ENCODE results near the gene TRIM3.
A peak's percentile ranks its signal among the peaks of the same experiment; 100 is the strongest.

The TRIM3 gene

GRCh38 chr11:6485661-6486060 is 11.9 kb upstream of the TRIM3 start:
- no peak overlapping the region for H3K4ac ChIP-seq (ENCODE audit: low read depth, low read length)
- H3K56ac ChIP-seq (ENCODE audit: low read length) = no peak overlapping the region
- no peak for DNase-seq
- no peak overlapping the region for H2AK5ac ChIP-seq (ENCODE audit: low read length)
- H4K5ac ChIP-seq (ENCODE audit: low read length) = no peak overlapping the region
- no peak overlapping the region for H2BK5ac ChIP-seq (ENCODE audit: low read length)
- H3K4me1 ChIP-seq (ENCODE audit: control insufficient read depth, low read depth, low read length) = peaks cover 5% of the 10 kb centered on the region
- peaks cover 4% of the 10 kb centered on the region for H3K36me3 ChIP-seq (ENCODE audit: control insufficient read depth, insufficient read depth, low read length)
- H3K27me3 ChIP-seq (ENCODE audit: insufficient read depth, low read length, poor library complexity) = no peaks in the 10 kb centered on the region
- H3K79me1 ChIP-seq (ENCODE audit: low read length) = peaks cover 21% of the 10 kb centered on the region
- 100% methylated on average over 2 of the region's 3 CpGs for WGBS (ENCODE audit: extremely low coverage, insufficient coverage, low lambda C conversion rate)
- H3K9ac ChIP-seq (ENCODE audit: low read length) = no peak overlapping the region
- no peak overlapping the region for H2BK120ac ChIP-seq (ENCODE audit: low read depth, low read length)
- H4K8ac ChIP-seq (ENCODE audit: low read depth, low read length) = no peak overlapping the region
- H2BK15ac ChIP-seq (replicated peaks; ENCODE audit: low read depth) = no peak overlapping the region
- no peak overlapping the region for H3K4me3 ChIP-seq (ENCODE audit: low read length)
- peaks cover 24% of the 10 kb centered on the region for H3K79me2 ChIP-seq (ENCODE audit: control insufficient read depth, insufficient read depth, low read length)
- H3K27ac ChIP-seq (ENCODE audit: low read depth, low read length) = no peak overlapping the region
- no peak overlapping the region for H3K18ac ChIP-seq (ENCODE audit: low read length)
- no peak overlapping the region for H3K23ac ChIP-seq (ENCODE audit: low read length)
- H3K4me2 ChIP-seq (ENCODE audit: low read length) = no peak overlapping the region

DNA sequence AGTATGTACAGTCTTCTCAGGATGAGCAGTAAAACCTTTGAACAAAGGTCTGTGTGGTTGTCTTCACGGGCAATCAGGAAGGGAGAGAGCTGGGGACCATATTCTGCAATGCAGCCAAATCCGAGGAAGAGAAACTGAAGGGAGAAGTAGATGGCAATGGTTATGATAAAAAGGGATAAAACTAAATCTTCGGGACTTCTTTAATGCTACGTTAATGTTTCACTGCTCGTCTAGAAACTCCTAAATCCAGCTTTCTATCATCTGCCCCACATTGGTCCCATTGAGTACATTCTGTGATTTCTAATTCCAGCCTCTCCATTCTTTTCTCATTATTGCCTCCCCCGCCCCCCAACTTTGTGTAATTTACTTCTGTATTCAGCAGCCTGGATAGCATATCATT is 9.3 kb upstream of the TRIM3 start:
- Histone ChIP-seq H3K56ac (ENCODE audit: low read length) (no peak overlapping the region), H3K79me1 (ENCODE audit: low read length) (peaks cover 37% of the 10 kb centered on the region), H4K8ac (ENCODE audit: low read depth, low read length) (no peak overlapping the region), H3K4me2 (ENCODE audit: low read length) (no peak overlapping the region), H3K4me3 (ENCODE audit: low read length) (no peak overlapping the region), H2BK5ac (ENCODE audit: low read length) (no peak overlapping the region), H3K27ac (ENCODE audit: low read depth, low read length) (no peak overlapping the region), H2AK5ac (ENCODE audit: low read length) (no peak overlapping the region), H3K36me3 (ENCODE audit: control insufficient read depth, insufficient read depth, low read length) (peaks cover 8% of the 10 kb centered on the region), H3K9ac (ENCODE audit: low read length) (no peak overlapping the region), H3K23ac (ENCODE audit: low read length) (no peak overlapping the region), H2BK120ac (ENCODE audit: low read depth, low read length) (no peak overlapping the region), H3K79me2 (ENCODE audit: control insufficient read depth, insufficient read depth, low read length) (peaks cover 34% of the 10 kb centered on the region), H2BK15ac (replicated peaks; ENCODE audit: low read depth) (no peak overlapping the region), H3K4me1 (ENCODE audit: control insufficient read depth, low read depth, low read length) (peaks cover 9% of the 10 kb centered on the region), H3K18ac (ENCODE audit: low read length) (no peak overlapping the region), H3K27me3 (ENCODE audit: insufficient read depth, low read length, poor library complexity) (no peaks in the 10 kb centered on the region), H4K5ac (ENCODE audit: low read length) (no peak overlapping the region), H3K4ac (ENCODE audit: low read depth, low read length) (no peak overlapping the region)
- WGBS (ENCODE audit: extremely low coverage, insufficient coverage, low lambda C conversion rate) = no CpG with 5 or more reads among the region's 6 CpGs
- DNase-seq = no peak

DNA sequence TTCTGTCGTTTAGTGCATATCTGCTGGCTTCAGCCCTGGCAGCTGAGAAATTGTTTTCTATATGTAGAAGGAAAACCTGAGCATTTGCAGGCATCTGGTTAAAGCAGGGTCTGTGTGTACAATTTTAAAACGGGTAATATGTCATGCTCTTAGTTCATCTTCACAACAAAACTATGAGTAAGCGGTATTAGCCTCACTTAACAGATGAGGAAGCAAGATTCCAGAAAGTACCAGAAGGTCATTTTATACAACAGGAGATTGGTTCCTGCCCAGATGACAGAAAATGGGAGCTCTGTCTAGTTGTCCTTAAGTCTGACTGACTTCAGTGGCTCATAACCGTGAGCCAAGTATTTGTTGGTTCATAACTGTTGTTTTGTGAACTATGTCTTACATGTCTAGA is 8.7 kb upstream of the TRIM3 start:
- Histone ChIP-seq H3K27me3 (ENCODE audit: insufficient read depth, low read length, poor library complexity) (no peaks in the 10 kb centered on the region), H2BK120ac (ENCODE audit: low read depth, low read length) (no peak overlapping the region), H3K4me2 (ENCODE audit: low read length) (peak overlapping the region; percentile 99), H2AK5ac (ENCODE audit: low read length) (no peak overlapping the region), H3K27ac (ENCODE audit: low read depth, low read length) (no peak overlapping the region), H2BK5ac (ENCODE audit: low read length) (no peak overlapping the region), H3K56ac (ENCODE audit: low read length) (peak overlapping the region; percentile 100), H3K4me3 (ENCODE audit: low read length) (peak overlapping the region; percentile 100), H3K79me2 (ENCODE audit: control insufficient read depth, insufficient read depth, low read length) (peaks cover 34% of the 10 kb centered on the region), H3K23ac (ENCODE audit: low read length) (no peak overlapping the region), H3K9ac (ENCODE audit: low read length) (peak overlapping the region; percentile 100), H4K5ac (ENCODE audit: low read length) (no peak overlapping the region), H2BK15ac (replicated peaks; ENCODE audit: low read depth) (no peak overlapping the region), H3K4ac (ENCODE audit: low read depth, low read length) (no peak overlapping the region), H3K18ac (ENCODE audit: low read length) (no peak overlapping the region), H3K79me1 (ENCODE audit: low read length) (peaks cover 37% of the 10 kb centered on the region), H3K36me3 (ENCODE audit: control insufficient read depth, insufficient read depth, low read length) (peaks cover 10% of the 10 kb centered on the region), H3K4me1 (ENCODE audit: control insufficient read depth, low read depth, low read length) (peaks cover 9% of the 10 kb centered on the region), H4K8ac (ENCODE audit: low read depth, low read length) (no peak overlapping the region)
- no CpG with 5 or more reads among the region's 4 CpGs for WGBS (ENCODE audit: extremely low coverage, insufficient coverage, low lambda C conversion rate)
- no peak for DNase-seq

DNA sequence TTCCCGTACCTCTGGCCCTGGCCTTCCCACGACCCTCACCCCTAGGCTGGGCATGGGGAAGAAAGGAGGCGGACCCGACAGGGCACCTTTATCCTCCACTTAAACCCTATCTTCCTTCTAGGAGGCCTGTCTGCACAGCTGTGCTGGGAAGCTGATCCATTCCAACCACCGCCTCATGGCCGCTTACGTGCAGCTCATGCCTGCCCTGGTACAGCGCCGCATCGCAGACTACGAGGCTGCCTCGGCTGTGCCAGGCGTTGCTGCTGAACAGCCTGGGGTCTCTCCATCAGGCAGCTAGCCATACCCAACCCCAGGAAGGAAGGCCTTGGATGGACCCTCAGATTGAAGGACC is 8.2 kb upstream of the TRIM3 start:
- peak overlapping the region; percentile 25 for H3K4ac ChIP-seq (ENCODE audit: low read depth, low read length)
- H3K36me3 ChIP-seq (ENCODE audit: control insufficient read depth, insufficient read depth, low read length) = peaks cover 11% of the 10 kb centered on the region
- no peak overlapping the region for H2BK15ac ChIP-seq (replicated peaks; ENCODE audit: low read depth)
- peaks cover 37% of the 10 kb centered on the region for H3K79me1 ChIP-seq (ENCODE audit: low read length)
- no CpG with 5 or more reads among the region's 13 CpGs for WGBS (ENCODE audit: extremely low coverage, insufficient coverage, low lambda C conversion rate)
- H2AK5ac ChIP-seq (ENCODE audit: low read length) = peak overlapping the region; percentile 98
- H3K18ac ChIP-seq (ENCODE audit: low read length) = no peak overlapping the region
- H3K56ac ChIP-seq (ENCODE audit: low read length) = peak overlapping the region; percentile 100
- no peaks in the 10 kb centered on the region for H3K27me3 ChIP-seq (ENCODE audit: insufficient read depth, low read length, poor library complexity)
- peak overlapping the region; percentile 100 for H3K4me3 ChIP-seq (ENCODE audit: low read length)
- H3K9ac ChIP-seq (ENCODE audit: low read length) = peak overlapping the region; percentile 100
- peak overlapping the region; percentile 99 for H3K4me2 ChIP-seq (ENCODE audit: low read length)
- no peak overlapping the region for H3K27ac ChIP-seq (ENCODE audit: low read depth, low read length)
- no peak overlapping the region for H4K8ac ChIP-seq (ENCODE audit: low read depth, low read length)
- H4K5ac ChIP-seq (ENCODE audit: low read length) = no peak overlapping the region
- peaks cover 9% of the 10 kb centered on the region for H3K4me1 ChIP-seq (ENCODE audit: control insufficient read depth, low read depth, low read length)
- H3K23ac ChIP-seq (ENCODE audit: low read length) = no peak overlapping the region
- peaks cover 34% of the 10 kb centered on the region for H3K79me2 ChIP-seq (ENCODE audit: control insufficient read depth, insufficient read depth, low read length)
- no peak overlapping the region for H2BK120ac ChIP-seq (ENCODE audit: low read depth, low read length)
- no peak for DNase-seq
- peak overlapping the region; percentile 65 for H2BK5ac ChIP-seq (ENCODE audit: low read length)

DNA sequence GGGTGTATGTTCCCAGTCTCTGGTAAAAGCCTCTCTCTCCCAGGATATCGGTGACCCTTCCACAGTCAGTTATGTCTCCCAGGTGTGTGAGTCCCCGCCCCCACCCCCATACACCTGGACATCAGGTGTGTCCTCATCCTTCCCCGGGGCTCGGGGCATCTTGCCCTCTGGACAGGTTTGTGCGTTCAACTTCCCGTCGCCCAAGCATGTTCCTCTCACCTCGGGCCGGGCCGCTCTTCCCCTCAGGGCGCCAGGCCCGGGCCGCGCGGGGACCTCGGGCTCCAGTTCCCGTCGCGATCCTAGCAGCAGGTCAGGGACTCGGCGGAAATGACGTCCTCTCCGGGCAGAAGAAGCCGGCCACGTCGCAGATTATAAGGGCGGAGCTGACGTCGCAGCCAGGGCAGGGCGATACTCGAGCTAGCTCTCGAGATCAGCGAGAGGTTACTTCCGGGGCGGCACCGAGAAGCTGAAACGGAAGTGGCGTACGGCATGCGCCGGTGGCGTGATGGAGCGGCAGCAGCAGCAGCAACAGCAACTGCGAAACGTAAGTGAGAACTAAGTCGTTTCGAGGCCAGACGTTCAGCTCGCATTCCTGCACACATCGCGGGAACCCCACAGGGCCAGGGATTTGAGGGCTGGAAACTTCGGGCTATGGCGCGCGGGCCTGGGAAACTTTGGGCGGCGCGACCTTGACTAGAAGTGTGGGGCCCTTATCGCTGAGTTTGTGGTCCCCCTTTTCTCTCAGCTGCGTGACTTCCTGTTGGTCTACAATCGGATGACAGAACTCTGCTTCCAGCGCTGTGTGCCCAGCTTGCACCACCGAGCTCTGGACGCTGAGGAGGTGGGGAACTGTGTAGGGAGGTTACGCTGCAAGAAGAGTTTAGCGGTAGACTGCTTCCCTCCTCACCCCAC is 7.5 kb upstream of the TRIM3 start, which contains the start of the genes ARFIP2 and TIMM10B:
ARFIP2 (minus strand) TSS at position 320 of the 912 bp plus-strand sequence. CDS start 910 bp downstream, outside the sequence.
TIMM10B (plus strand) TSS at position 490 of the 912 bp plus-strand sequence; CDS start at position 506, 16 bp downstream.
- no peaks in the 10 kb centered on the region for H3K27me3 ChIP-seq (ENCODE audit: insufficient read depth, low read length, poor library complexity)
- no CpG with 5 or more reads among the region's 66 CpGs for WGBS (ENCODE audit: extremely low coverage, insufficient coverage, low lambda C conversion rate)
- H2BK120ac ChIP-seq (ENCODE audit: low read depth, low read length) = no peak within 1 kb of the TSS
- peak; percentile 99 for DNase-seq
- H3K23ac ChIP-seq (ENCODE audit: low read length) = peak within 1 kb of the TSS; percentile 6
- H2AK5ac ChIP-seq (ENCODE audit: low read length) = peak within 1 kb of the TSS; percentile 98
- no peak within 1 kb of the TSS for H2BK15ac ChIP-seq (replicated peaks; ENCODE audit: low read depth)
- peak within 1 kb of the TSS; percentile 29 for H3K4ac ChIP-seq (ENCODE audit: low read depth, low read length)
- H3K36me3 ChIP-seq (ENCODE audit: control insufficient read depth, insufficient read depth, low read length) = peaks cover 12% of the 10 kb centered on the region
- H3K79me2 ChIP-seq (ENCODE audit: control insufficient read depth, insufficient read depth, low read length) = peaks cover 34% of the 10 kb centered on the region
- peak within 1 kb of the TSS; percentile 100 for H3K9ac ChIP-seq (ENCODE audit: low read length)
- H3K4me3 ChIP-seq (ENCODE audit: low read length) = peak within 1 kb of the TSS; percentile 100
- H3K4me2 ChIP-seq (ENCODE audit: low read length) = peak within 1 kb of the TSS; percentile 99
- no peak within 1 kb of the TSS for H3K18ac ChIP-seq (ENCODE audit: low read length)
- peak within 1 kb of the TSS; percentile 62 for H3K27ac ChIP-seq (ENCODE audit: low read depth, low read length)
- H3K4me1 ChIP-seq (ENCODE audit: control insufficient read depth, low read depth, low read length) = peaks cover 9% of the 10 kb centered on the region
- no peak within 1 kb of the TSS for H4K5ac ChIP-seq (ENCODE audit: low read length)
- no peak within 1 kb of the TSS for H4K8ac ChIP-seq (ENCODE audit: low read depth, low read length)
- peak within 1 kb of the TSS; percentile 65 for H2BK5ac ChIP-seq (ENCODE audit: low read length)
- H3K56ac ChIP-seq (ENCODE audit: low read length) = peak within 1 kb of the TSS; percentile 100
- H3K79me1 ChIP-seq (ENCODE audit: low read length) = peaks cover 37% of the 10 kb centered on the region

Data from mesendoderm (in vitro differentiated cells).